ENCODE data around the gene TIMP2.

DNA sequence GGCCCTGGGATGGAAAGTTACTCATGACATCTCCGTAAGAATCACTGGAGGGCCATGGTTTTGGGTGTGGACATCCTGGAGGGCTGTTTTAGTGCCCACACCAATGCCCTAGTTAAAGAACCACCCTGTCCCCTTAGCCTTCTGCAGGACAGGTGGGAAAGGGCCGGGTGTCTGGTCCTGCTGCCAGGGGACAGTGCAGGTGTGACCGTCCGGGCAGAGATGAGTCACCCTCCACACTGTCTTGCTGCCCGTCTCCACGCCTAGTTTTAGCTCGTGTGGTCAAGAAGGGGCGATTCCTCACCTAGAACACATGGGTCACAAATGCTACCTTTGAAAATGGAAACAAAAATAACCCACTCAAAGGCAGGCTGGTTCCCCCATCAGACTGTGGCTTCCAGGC lies 39.2 kb downstream of the TIMP2 start:
- no peak for TF ChIP-seq EZH2 (IDR thresholded peaks at IDR 0.05; ENCODE audit: borderline replicate concordance, low read depth, low read length, poor library complexity, severe bottlenecking)
- TF ChIP-seq, protein P1, sequence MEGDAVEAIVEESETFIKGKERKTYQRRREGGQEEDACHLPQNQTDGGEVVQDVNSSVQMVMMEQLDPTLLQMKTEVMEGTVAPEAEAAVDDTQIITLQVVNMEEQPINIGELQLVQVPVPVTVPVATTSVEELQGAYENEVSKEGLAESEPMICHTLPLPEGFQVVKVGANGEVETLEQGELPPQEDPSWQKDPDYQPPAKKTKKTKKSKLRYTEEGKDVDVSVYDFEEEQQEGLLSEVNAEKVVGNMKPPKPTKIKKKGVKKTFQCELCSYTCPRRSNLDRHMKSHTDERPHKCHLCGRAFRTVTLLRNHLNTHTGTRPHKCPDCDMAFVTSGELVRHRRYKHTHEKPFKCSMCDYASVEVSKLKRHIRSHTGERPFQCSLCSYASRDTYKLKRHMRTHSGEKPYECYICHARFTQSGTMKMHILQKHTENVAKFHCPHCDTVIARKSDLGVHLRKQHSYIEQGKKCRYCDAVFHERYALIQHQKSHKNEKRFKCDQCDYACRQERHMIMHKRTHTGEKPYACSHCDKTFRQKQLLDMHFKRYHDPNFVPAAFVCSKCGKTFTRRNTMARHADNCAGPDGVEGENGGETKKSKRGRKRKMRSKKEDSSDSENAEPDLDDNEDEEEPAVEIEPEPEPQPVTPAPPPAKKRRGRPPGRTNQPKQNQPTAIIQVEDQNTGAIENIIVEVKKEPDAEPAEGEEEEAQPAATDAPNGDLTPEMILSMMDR (conservative IDR thresholded peaks at IDR 0.05; ENCODE audit: low read depth, low read length) = no peak

Measured in A673 (cell line).